NCI-H1436 (cell line): Measurements from ENCODE around the gene STMN1.

Source experiments
- DNase-seq: peaks from one replicate; lab custom pipeline; 2025; lab: John Stamatoyannopoulos, UW

STMN1 gene

GRCh38 chr1:25871086-25871703 is 35.0 kb downstream of the STMN1 start:
- DNase-seq = no peak

GRCh38 chr1:25870614-25871013 is 35.6 kb downstream of the STMN1 start:
- DNase-seq = no peak

DNA sequence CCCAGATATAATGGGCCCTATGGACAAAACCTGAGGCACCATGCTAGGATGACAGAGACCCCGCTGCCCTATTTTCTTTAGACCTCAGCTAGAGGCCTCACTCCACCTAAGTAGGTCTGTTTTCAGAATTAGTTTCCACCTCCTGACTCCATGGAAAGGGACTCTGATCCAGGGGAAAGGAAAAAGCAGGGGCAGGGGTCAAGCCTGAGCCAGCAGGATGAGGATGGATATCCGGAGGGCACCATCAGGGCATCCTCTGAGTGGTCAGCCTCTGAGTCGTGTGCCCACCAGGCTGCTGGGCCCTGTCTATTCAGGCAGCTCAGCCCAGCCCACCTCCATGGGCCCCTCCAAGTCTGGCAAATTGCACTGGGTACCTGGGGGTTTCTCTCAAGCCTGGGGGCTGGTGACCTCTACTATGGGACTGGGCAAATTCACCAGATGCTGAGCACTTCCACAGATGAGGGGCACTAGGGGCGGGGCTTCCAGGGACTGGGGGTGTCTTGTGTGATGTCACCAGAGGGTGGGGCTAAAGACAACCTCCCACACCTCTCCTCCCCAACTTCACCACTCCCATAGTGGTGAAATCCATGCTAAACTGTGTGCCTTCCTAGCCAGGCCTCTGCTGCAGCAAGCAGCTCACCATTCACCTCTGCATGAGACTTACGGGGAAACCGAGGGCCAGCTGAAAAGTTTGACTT is 36.2 kb downstream of the STMN1 start:
- DNase-seq = no peak

DNA sequence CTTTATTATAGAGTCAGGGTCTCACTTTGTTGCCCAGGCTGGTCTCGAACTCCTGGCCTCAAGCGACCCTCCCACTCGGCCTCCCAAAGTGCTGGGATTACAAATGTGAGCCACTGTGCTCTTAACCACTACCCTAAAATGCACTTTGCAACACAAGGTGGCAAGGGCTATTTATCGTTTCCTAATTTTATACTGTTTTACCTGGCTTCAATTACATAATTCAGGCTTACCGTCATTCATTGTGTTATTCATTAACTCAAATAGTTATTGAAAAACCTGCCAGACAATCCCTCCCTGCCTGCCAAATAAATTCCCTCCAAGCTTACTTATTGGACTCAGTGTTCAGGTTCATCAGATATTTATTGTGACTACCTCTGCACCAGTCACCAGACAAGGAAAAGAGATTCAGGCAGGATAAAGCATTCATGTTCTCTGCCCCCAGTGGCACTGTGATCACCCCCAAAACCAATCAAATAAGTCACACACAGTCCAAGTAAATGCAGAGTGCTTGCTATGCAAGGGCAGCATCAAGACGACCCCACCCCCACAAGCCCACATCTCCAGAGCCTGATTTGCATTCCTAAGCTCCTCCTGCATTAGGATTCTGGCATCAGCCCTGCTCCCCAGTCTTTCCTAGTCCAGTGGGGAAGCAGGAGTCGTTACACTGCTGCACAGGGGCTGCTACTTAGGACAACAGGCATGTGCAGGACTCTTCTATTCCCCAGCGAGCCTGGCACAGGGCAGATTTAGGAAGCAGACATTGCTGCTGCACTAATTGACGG is 38.8 kb downstream of the STMN1 start:
- DNase-seq = no peak

DNA sequence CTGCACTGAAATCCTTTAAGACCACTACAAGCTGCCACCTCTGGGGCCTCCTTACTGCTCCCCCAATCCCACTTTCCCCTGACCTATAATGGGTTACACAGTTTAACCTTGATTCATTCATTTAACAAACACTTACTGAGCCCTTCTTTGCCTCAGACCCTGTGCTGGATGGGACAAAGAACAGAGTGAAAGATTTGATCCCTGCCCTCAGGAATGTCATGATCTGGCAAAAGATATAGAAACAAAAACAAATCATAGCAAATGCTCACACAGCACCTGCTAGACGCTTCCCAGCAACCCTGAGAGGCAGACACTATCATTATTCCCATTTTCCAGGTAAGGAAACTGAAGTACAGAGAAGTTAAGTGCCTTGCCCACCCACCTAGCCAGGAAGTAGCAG is 39.9 kb downstream of the STMN1 start:
- DNase-seq = no peak

DNA sequence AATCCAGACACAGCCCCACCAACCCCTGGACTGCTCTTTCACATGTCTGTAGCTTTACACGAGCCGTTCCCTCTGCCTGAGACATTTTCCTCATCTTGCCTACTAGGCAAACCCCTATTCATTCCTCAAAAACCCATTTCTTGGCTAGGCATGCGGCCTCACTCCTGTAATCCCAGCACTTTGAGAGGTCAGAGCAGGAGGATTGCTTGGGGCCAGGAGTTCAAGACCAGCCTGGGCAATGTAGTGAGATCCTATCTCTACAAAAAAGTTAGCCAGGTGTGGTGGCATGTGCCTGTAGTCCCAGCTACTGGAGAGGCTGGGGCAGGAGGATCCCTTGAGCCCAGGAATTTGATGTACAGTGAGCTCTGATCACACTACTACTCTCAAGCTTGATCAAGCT is 41.8 kb downstream of the STMN1 start:
- DNase-seq = no peak

DNA sequence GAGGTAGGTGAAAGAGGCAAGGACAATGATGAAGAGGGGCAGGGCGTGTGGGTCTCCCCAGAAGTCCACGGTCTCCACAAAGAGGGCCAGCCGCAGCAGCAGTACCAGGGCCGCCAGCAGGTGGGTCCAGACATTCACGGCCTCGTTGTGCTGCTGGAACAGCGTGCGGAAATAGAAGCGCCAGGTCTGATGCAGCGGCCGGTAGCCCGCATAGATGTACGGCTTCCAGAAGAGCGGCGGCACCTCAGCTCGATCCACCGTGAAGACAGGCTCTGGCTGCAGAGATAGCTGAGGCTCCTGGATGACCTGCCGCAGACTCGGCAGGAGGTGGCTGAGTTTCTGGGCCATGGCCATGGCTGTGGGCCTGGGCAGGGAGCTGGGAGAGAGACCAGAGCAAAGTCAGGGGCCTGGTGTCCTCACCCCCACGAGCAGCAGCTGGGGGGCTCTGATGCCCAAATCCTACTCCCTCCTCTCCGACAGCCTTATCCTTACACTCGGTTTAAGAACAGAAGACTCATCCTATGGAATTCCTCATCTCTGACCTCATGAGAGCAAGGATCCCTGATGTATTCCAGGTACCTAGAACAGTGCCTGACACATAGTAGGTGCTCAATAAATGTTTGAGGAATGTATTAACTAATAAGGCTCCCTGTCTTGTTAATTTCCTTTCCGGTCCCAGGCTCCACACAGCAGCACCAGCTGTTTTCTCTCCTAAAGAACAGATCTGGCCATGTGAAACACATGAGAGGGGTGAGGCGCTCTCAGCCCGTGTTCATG is 42.5 kb downstream of the STMN1 start:
- DNase-seq = no peak

- no peak for DNase-seq
Measured at GRCh38 chr1:25862785-25863485, 43.3 kb downstream of the STMN1 start.

GRCh38 chr1:25861316-25862286 is 44.6 kb downstream of the STMN1 start:
- no peak for DNase-seq

GRCh38 chr1:25858906-25859789 is 47.1 kb downstream of the STMN1 start, which contains the start of gene AUNIP:
Gene AUNIP, minus strand, starts transcription at chr1:25859457. Its CDS starts 100 bp downstream, at chr1:25859357.
- DNase-seq = peak; percentile 70

- no peak for DNase-seq
Measured at GRCh38 chr1:25858494-25858893, 47.7 kb downstream of the STMN1 start.

DNA sequence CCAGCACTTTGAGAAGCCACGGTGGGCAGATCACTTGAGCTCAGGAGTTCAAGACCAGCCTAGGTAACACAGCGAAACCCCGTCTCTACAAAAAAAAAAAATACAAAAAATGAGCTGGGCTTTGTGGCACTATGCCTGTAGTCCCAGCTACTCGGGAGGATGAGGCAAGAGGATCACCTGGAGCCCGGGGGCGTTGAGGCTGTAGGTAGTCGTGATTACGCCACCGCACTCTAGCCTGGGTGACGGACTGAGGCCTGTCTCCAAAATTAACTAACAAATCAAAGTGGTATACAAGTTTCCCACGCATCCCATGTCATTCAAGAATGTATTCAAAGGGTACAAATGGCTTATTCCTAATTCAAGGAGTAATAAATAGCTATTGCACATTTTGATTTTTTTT is 49.4 kb downstream of the STMN1 start:
- DNase-seq = no peak

GRCh38 chr1:25854554-25854953 is 51.7 kb downstream of the STMN1 start:
- DNase-seq = no peak
